Stimulated activated CD8-positive, alpha-beta memory T cell treated with anti-CD3 and anti-CD28 coated beads, Interleukin-12 subunit alpha, Interleukin-12 subunit beta, amount 100 ng/mL, for 4 hours (primary cell): Measurements from ENCODE around the gene POPDC3.

Source experiments
- DNase-seq: peaks from one replicate; pipeline ENCODE4 v3.0.0-alpha.2; 2020; ENCODE audit warnings: low read depth

POPDC3 gene

GRCh38 chr6:105151644-105152043 is 28.2 kb downstream of the POPDC3 start:
- no peak for DNase-seq

GRCh38 chr6:105138141-105138540 is 41.7 kb downstream of the POPDC3 start:
- no peak for DNase-seq

DNA sequence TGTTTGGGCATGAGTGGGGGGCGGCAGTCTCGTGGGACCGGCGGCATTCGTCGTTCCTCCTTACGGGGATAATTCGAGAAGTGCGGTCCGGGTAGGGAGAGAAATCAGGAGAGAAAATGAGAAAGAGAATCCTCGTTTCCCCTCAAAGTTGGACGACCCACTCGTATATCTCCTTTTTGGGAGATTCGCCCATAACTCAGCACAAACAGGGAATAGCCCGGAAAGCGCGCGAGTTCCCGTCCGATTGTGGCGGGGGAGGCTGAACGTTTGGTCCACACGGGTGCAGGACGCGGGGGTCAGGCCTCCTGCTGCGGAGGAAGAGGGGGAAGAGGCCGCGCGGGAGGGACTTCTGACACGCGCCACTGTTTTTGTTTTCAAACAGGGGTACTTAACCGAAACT is 42.4 kb downstream of the POPDC3 start:
- no peak for DNase-seq

- DNase-seq: no peak
Measured at GRCh38 chr6:105136431-105137350, 43.1 kb downstream of the POPDC3 start.

- no peak for DNase-seq
Measured at GRCh38 chr6:105135907-105136430, 43.8 kb downstream of the POPDC3 start.

GRCh38 chr6:105135056-105135455 is 44.8 kb downstream of the POPDC3 start:
- no peak for DNase-seq

DNA sequence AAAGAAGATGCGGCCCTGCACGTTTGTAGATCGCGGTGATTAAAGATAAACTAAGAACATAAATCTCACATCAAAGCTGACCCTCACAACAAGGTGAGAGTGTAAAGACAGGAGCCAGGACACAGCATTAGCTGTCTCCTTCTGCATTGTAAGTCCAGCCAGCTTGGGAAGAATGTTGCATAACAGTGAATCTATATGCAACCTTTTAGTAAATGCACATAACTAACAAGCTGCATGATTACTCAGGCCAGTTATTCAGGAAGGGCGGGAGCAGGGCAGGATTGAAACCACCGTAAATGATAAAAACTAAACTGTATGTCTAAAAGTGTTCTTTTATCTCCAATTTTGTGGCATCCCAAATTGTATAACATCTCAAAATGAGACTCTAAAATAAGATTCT is 57.1 kb downstream of the POPDC3 start:
- DNase-seq: no peak

GRCh38 chr6:105121981-105122380 is 57.8 kb downstream of the POPDC3 start:
- no peak for DNase-seq

- DNase-seq: no peak
Measured at GRCh38 chr6:105120570-105120969, 59.2 kb downstream of the POPDC3 start.

GRCh38 chr6:105116150-105116549 is 63.7 kb downstream of the POPDC3 start:
- DNase-seq: no peak

DNA sequence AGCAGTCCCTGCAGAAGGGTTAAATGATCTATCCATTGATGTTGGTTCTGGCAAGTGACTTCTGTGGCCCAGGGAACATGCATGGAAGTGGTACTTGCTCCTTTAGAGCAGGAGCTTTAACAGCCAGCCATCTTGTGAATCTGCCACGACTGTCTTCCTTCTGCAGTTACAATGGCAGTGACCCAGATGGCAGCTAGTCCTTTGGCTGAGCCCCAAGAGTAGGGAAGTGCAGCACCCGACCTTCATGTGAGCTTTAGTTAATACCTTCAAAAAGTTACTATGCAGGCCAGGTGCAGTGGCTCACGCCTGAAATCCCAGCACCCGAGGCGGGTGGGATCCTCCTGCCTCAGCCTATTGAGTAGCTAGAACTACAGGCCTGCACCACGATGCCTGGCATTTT is 66.4 kb downstream of the POPDC3 start:
- DNase-seq: no peak

GRCh38 chr6:105112577-105112976 is 67.2 kb downstream of the POPDC3 start:
- no peak for DNase-seq

DNA sequence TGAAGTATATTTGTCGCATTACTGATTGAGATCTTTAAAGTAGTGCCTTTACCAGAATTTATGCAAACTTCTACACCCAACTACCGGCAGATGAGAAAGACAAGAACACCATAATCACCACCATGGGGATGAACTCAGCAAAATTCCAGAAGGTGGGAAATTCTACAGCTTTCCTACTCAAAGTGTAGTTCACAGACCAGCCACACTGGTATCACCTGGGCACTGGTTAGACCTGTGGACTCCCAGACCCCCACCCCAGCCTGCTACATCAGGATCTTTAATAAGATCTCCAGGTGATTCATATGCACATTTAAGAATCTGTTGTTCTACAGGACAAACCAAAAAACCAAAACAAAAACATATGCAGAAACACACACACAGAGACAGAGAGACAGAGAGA is 67.9 kb downstream of the POPDC3 start:
- no peak for DNase-seq

GRCh38 chr6:105111105-105111504 is 68.7 kb downstream of the POPDC3 start:
- no peak for DNase-seq

DNA sequence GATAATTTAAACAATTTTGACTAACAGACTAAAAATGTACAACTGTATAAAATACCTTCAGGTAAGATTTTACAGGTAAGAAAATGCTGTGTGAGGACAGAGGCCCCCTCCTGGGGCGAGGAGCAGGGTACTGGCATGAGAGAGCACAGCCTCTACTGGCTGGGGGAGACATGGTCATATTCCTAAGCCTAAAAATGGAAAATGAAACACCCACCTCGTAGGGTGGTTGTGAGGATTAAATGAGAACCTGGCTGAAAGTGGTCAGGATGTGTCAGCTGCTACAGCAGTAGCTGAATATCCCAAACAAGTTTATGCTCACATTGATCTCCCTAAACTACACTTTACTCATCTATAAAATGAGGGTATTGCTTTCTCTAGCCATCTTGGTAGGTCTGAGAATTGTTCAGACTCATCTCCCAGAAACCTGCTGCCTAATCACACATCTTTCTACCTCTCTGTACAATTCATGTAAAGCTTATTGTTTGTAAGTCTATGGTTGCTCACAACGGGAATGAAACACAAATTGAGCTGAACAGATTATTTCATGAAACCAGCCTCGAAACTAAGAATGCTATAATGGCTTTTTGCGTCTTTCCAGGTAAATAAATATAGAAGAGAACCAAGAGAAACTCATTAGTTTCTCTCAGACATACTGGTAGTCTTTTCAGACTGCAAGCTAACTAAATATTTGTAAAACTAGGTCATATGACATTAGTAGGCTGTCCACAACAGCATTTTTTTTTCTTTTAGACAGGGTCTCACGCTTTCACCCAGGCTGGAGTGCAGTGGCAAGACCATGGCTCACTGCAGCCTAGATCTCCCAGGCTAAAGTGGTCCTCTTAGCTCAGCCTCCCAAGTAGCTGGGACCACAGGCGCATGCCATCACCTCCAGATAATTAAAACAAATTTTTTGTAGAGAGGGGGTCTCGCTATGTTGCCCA is 69.6 kb downstream of the POPDC3 start:
- DNase-seq: no peak

- DNase-seq: no peak
Measured at GRCh38 chr6:105108631-105109262, 71.1 kb downstream of the POPDC3 start.
